Measurements from ENCODE around the gene HNRNPDL. TPM values are rescaled to one million over a fixed set of nuclear protein-coding genes. Genes with fewer than 3 reads are reported as not detected.
"Not testable (repeated sequence)": the region's sequence is repeated elsewhere in the genome, so short reads cannot be mapped to it uniquely, and the experiment has no call there.

Gene HNRNPDL
- total and polyA plus RNA-seq, 7 donors = 145 to 488 (median 362) TPM

DNA sequence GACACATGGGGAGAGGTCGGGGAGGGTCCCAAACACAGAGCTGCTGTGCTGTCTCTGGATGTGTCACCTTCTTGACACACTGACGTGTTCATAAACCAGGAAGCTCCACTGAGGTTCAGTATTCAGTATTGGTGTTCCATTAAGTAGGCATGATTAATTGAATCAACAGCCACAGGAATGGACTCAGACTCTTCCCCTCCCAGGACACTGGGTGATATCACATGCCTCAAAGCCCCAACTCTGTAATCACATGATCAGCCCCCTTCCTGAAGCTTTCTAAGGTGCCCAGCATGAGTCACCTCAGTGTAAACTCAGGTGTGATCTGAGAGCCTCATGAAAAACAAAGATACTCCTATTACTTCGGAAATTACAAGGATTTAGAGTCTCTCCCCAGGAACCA lies 35.4 kb downstream of the HNRNPDL start:
- no peak overlapping the region for H3K27ac ChIP-seq
- ATAC-seq (no peak), DNase-seq (no peak)
- TF ChIP-seq, protein P1, sequence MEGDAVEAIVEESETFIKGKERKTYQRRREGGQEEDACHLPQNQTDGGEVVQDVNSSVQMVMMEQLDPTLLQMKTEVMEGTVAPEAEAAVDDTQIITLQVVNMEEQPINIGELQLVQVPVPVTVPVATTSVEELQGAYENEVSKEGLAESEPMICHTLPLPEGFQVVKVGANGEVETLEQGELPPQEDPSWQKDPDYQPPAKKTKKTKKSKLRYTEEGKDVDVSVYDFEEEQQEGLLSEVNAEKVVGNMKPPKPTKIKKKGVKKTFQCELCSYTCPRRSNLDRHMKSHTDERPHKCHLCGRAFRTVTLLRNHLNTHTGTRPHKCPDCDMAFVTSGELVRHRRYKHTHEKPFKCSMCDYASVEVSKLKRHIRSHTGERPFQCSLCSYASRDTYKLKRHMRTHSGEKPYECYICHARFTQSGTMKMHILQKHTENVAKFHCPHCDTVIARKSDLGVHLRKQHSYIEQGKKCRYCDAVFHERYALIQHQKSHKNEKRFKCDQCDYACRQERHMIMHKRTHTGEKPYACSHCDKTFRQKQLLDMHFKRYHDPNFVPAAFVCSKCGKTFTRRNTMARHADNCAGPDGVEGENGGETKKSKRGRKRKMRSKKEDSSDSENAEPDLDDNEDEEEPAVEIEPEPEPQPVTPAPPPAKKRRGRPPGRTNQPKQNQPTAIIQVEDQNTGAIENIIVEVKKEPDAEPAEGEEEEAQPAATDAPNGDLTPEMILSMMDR (IDR thresholded peaks at IDR 0.05) = no peak
- no peaks in the 10 kb centered on the region for H3K36me3 ChIP-seq (ENCODE audit: insufficient read depth in 1 of 2, low read depth in 1 of 2)
- intact Hi-C loops (cut with DNase I) = no loop called here
- no peaks in the 10 kb centered on the region for H3K9me3 ChIP-seq
- no peak overlapping the region for H3K4me3 ChIP-seq
- no peaks in the 10 kb centered on the region for H3K27me3 ChIP-seq (ENCODE audit: insufficient read depth in 3 of 3, low read length in 2 of 3)
- no peaks in the 10 kb centered on the region for H3K4me1 ChIP-seq
- 91 to 96% (median 93%) methylated on average over 3 of the region's 3 CpGs for whole genome bisulfite sequencing, 3 donors

DNA sequence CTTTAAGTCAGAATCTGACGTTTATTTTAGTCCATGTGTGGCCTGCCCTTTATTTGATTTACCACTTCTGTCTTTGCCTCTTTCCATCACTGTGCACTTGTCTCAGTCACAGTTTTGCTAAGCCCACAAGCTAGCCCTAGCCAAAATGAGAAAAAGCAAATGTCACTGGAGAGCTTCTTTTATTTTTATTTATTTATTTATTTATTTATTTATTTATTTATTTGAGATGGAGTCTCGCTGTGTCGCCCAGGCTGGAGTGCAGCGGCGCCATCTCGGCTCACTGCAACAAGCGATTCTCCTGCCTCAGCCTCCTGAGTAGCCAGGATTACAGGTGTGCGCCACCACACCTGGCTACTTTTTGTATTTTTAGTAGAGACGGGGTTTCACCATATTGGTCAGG lies 40.2 kb downstream of the HNRNPDL start:
- 87 to 93% (median 91%) methylated on average over 9 of the region's 9 CpGs for WGBS, 3 donors
- ATAC-seq = not testable (repeated sequence)

DNA sequence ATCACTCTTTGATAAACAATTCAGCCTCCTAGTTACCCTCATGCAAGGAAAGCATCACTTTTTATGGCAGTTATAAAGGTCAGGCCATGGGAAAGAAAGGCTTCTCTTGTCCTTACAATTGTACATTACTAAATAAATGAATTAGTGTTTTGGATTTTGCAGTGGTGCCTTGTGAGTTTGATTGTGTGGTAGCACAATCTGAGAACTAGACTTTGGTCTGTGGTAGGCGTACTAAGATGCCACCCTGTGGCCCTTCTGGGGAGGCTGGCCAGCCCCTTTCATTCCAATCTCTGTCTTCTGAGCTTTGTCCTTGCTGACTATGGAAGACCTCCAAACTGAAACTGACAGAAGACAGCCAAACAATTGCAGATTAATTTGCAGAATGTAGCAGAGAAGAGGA lies 41.9 kb downstream of the HNRNPDL start:
- Histone ChIP-seq H3K4me1 (no peaks in the 10 kb centered on the region), H3K27me3 (ENCODE audit: insufficient read depth in 3 of 3, low read length in 2 of 3) (no peaks in the 10 kb centered on the region), H3K36me3 (ENCODE audit: insufficient read depth in 1 of 2, low read depth in 1 of 2) (no peaks in the 10 kb centered on the region), H3K9me3 (no peaks in the 10 kb centered on the region), H3K4me3 (no peak overlapping the region), H3K27ac (no peak overlapping the region)
- ATAC-seq (no peak), DNase-seq (no peak)
- TF ChIP-seq, protein P1 (IDR thresholded peaks at IDR 0.05) = no peak
- WGBS, 3 donors = 86 to 93% (median 88%) methylated on average over 1 of the region's 1 CpG
- intact Hi-C loops (cut with DNase I) = loop anchor here in 1 of 2 donors (5.0 kb wide), 1 partner anchor 289 kb away; no protein-coding TSS in a partner anchor

More for the DNA sequence above, 40.2 kb downstream of the HNRNPDL start:
- H3K27me3 ChIP-seq (ENCODE audit: insufficient read depth in 3 of 3, low read length in 2 of 3); intact Hi-C loops (cut with DNase I); H3K27ac ChIP-seq; H3K4me3 ChIP-seq; H3K9me3 ChIP-seq; DNase-seq; H3K36me3 ChIP-seq (ENCODE audit: insufficient read depth in 1 of 2, low read depth in 1 of 2); H3K4me1 ChIP-seq: not testable (repeated sequence)

GRCh38 chr4:82386312-82386711 lies 44.0 kb downstream of the HNRNPDL start:
- 93 to 96% (median 95%) methylated on average over 8 of the region's 8 CpGs for WGBS, 3 donors
- ATAC-seq, H3K9me3 ChIP-seq: not testable (repeated sequence)

GRCh38 chr4:82382751-82383150 lies 47.5 kb downstream of the HNRNPDL start:
- intact Hi-C loops (cut with DNase I) = no loop called here
- H3K4me3 ChIP-seq = no peak overlapping the region
- DNase-seq (no peak), ATAC-seq (no peak)
- no peak overlapping the region for H3K27ac ChIP-seq
- H3K4me1 ChIP-seq = peaks cover 27% of the 10 kb centered on the region
- TF ChIP-seq, protein P1 (IDR thresholded peaks at IDR 0.05) = no peak
- H3K36me3 ChIP-seq (ENCODE audit: insufficient read depth in 1 of 2, low read depth in 1 of 2) = no peaks in the 10 kb centered on the region
- no peaks in the 10 kb centered on the region for H3K27me3 ChIP-seq (ENCODE audit: insufficient read depth in 3 of 3, low read length in 2 of 3)
- H3K9me3 ChIP-seq = no peaks in the 10 kb centered on the region
- WGBS, 3 donors = 79 to 87% (median 83%) methylated on average over 2 of the region's 2 CpGs

More at GRCh38 chr4:82386312-82386711, 44.0 kb downstream of the HNRNPDL start:
- not testable (repeated sequence) for H3K27ac ChIP-seq; H3K4me3 ChIP-seq; H3K36me3 ChIP-seq (ENCODE audit: insufficient read depth in 1 of 2, low read depth in 1 of 2); DNase-seq; H3K27me3 ChIP-seq (ENCODE audit: insufficient read depth in 3 of 3, low read length in 2 of 3)
- intact Hi-C loops (cut with DNase I) = loop anchor here in 1 of 2 donors (5.0 kb wide), 1 partner anchor 291 kb away; no protein-coding TSS in a partner anchor
- H3K4me1 ChIP-seq = peaks cover 10% of the 10 kb centered on the region

Data from psoas muscle (tissue), 8 donors.